AG10803 (cell line): ENCODE measurements around the gene SUGP1.

Experiments used
- DNase-seq: peaks from one replicate; pipeline ENCODE4 v3.0.0; 2010; ENCODE audit warnings: low read depth
- H3K4me3 ChIP-seq: 2 replicates; pipeline ENCODE4 v1.5.1; 2011; ENCODE audit warnings: mild to moderate bottlenecking, low read length, control low read depth
- CTCF ChIP-seq: conservative IDR thresholded peaks from 2 replicates; pipeline ENCODE4 v1.5.1; 2011; ENCODE audit warnings: mild to moderate bottlenecking, low read length, control low read depth, inconsistent platforms

Gene SUGP1

GRCh38 chr19:19280561-19280960 is 39.7 kb downstream of the SUGP1 start:
- no peak overlapping the region for H3K4me3 ChIP-seq
- TF ChIP-seq CTCF: no peak
- peak; percentile 80 for DNase-seq

DNA sequence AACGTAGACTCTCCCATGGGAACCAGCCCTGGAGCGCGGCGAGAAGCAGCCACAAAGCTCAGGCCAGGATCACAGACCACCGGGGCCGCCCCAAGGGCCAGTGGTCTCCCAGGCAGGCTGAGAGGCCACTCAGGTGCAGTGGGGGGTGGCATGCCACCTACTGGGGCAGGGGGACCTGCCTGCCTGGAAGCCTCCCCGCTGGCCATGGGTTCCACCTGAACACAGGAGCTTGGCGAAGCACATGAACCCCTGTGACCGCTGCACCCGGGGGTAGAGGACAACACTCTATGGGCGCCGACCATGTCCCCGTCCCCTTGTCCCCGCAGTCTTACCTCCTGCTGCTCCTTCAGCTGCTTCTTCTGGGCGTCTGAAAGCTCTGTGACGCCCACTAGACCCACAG is 40.5 kb downstream of the SUGP1 start:
- H3K4me3 ChIP-seq: no peak overlapping the region
- no peak for TF ChIP-seq CTCF
- DNase-seq: no peak

- TF ChIP-seq CTCF: no peak
- H3K4me3 ChIP-seq: no peak overlapping the region
- no peak for DNase-seq
Observed at GRCh38 chr19:19279062-19279612, 41.2 kb downstream of the SUGP1 start.

GRCh38 chr19:19278315-19278714 is 42.0 kb downstream of the SUGP1 start:
- no peak overlapping the region for H3K4me3 ChIP-seq
- DNase-seq: no peak
- TF ChIP-seq CTCF: no peak

DNA sequence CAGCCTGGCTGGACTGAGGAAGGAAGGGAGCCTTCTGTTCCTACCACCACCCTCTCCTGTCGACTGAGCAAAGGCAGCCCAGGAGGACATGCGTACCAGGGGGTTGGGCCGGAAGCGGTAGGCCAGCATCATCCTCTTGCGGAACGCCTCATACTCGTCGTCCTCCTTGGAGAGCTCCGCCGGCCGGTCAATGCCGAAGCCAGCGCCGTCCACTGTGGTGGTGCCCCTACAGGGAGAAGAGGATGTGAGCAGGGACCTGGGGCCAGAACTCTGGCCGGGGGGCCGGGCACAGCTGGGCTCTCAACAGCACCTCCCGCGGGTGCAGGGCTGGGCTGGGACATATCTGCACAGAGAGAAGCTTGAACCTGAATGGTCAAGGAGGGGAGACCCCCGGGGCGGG is 43.5 kb downstream of the SUGP1 start:
- no peak for TF ChIP-seq CTCF
- no peak for DNase-seq
- no peak overlapping the region for H3K4me3 ChIP-seq

DNA sequence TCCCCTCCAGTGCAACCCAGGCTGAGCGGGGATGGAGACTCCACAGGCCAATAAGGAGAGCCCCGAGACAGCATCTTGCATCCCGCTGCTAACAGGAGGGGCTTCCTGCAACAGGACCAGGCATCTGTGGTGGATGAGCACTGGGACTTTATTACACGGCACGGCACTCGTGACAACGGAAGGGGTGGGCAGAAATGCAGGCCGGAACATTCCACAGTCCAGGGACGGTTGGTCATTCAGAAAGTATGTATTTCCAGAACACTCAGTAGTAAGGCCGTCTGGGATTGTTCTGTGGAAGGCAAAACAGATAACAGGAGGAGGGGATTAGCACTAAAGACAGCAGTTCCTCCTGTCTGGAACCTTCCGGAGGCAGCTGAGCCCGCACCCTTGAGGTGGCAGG is 43.9 kb downstream of the SUGP1 start:
- TF ChIP-seq CTCF: no peak
- DNase-seq: peak; percentile 52
- H3K4me3 ChIP-seq: no peak overlapping the region

- no peak for DNase-seq
- H3K4me3 ChIP-seq: no peak overlapping the region
- TF ChIP-seq CTCF: no peak
Observed at GRCh38 chr19:19274716-19275565, 45.4 kb downstream of the SUGP1 start.
